ENCODE data around the gene BRMS1L. TPM values are rescaled to one million over a fixed set of nuclear protein-coding genes. Genes with fewer than 3 reads are reported as not detected.
"Not testable (repeated sequence)": the region's sequence is repeated elsewhere in the genome, so short reads cannot be mapped to it uniquely, and the experiment has no call there.

The BRMS1L gene
- total RNA-seq, result 10 to 100 TPM in 6 of 9 donors, 1 to 10 TPM in 3; 5.2 to 27.6 (median 12.5) TPM
- 10 to 100 TPM in 1 of 3 donors, 1 to 10 TPM in 2; 4.3 to 23.2 (median 6.4) TPM for polyA plus RNA-seq
- long read RNA-seq, donor 1, partial matches to known transcripts, result 0 of 5 reads
- long read RNA-seq, donor 1, other reads (novel, unspliced or antisense), result 0 of 5 reads
- long read RNA-seq, donor 2, partial matches to known transcripts, result 0 of 1 reads
- long read RNA-seq, donor 2, other reads (novel, unspliced or antisense), result 0 of 1 reads
- long read RNA-seq, donor 3, partial matches to known transcripts, result 0 of 2 reads
- long read RNA-seq, donor 3, other reads (novel, unspliced or antisense), result 0 of 2 reads
- long read RNA-seq, donor 4, partial matches to known transcripts, result 4 of 8 reads
- long read RNA-seq, donor 4, other reads (novel, unspliced or antisense), result 1 of 8 reads
- long read RNA-seq, donor 5, transcript BRMS1L-201 (10 exons, 2,657 nt), result major isoform, 23 of 32 reads
- long read RNA-seq, donor 5, partial matches to known transcripts, result 2 of 32 reads
- long read RNA-seq, donor 5, other reads (novel, unspliced or antisense), result 7 of 32 reads
- long read RNA-seq, donor 6, partial matches to known transcripts, result 0 of 2 reads
- long read RNA-seq, donor 6, other reads (novel, unspliced or antisense), result 2 of 2 reads
- long read RNA-seq, donor 7, result 0 reads
- long read RNA-seq, donor 8, partial matches to known transcripts, result 0 of 4 reads
- long read RNA-seq, donor 8, other reads (novel, unspliced or antisense), result 0 of 4 reads
- long read RNA-seq, donor 9, partial matches to known transcripts, result 0 of 3 reads
- long read RNA-seq, donor 9, other reads (novel, unspliced or antisense), result 0 of 3 reads
- long read RNA-seq, donor 10, partial matches to known transcripts, result 0 of 1 reads
- long read RNA-seq, donor 10, other reads (novel, unspliced or antisense), result 0 of 1 reads

- TF ChIP-seq POLR2A (IDR thresholded peaks at IDR 0.05), result peak; percentile 87 to 89
- TF ChIP-seq CTCF (IDR thresholded peaks at IDR 0.05), result peak in 2 of 6 experiments; percentile 12 to 26
- WGBS, 4 donors, result 0 to 2% (median 0%) methylated on average over 33 to 70 of the region's 70 CpGs
- H3K4me3 ChIP-seq, result peak within 1 kb of the TSS; percentile 67 to 92 (median 72)
- H3K9me3 ChIP-seq (replicated peaks in 1 of 3), result no peaks in the 10 kb centered on the region
- peaks cover 5 to 22% of the 10 kb centered on the region in 2 donors for H3K4me1 ChIP-seq (replicated peaks in 1 of 2)
- no peaks in the 10 kb centered on the region for H3K27me3 ChIP-seq
- peak within 1 kb of the TSS; percentile 84 to 99 (median 98) for H3K27ac ChIP-seq
- H3K36me3 ChIP-seq (replicated peaks in 1 of 2), result no peaks in the 10 kb centered on the region
- DNase-seq, result peak; percentile 97 to 99 (median 98)
- intact Hi-C loops (cut with DNase I), result no loop called here
Measured at GRCh38 chr14:35826218-35826951, at the start of gene BRMS1L. Gene BRMS1L (plus strand): TSS chr14:35826338. CDS start chr14:35826517, 179 bp downstream.

- H3K27me3 ChIP-seq, result no peaks in the 10 kb centered on the region
- no peak overlapping the region for H3K27ac ChIP-seq
- intact Hi-C loops (cut with DNase I), result no loop called here
- H3K36me3 ChIP-seq (replicated peaks in 1 of 2), result no peaks in the 10 kb centered on the region
- H3K4me3 ChIP-seq, result no peak overlapping the region
- no peak for DNase-seq
- TF ChIP-seq POLR2A (IDR thresholded peaks at IDR 0.05) (no peak), CTCF (IDR thresholded peaks at IDR 0.05) (no peak)
- no peaks in the 10 kb centered on the region for H3K9me3 ChIP-seq (replicated peaks in 1 of 3)
- 92 to 95% (median 94%) methylated on average over 4 of the region's 4 CpGs for WGBS, 4 donors
- H3K4me1 ChIP-seq (replicated peaks in 1 of 2), result no peaks in the 10 kb centered on the region
Measured at GRCh38 chr14:35776823-35777222, 49.3 kb upstream of the BRMS1L start.

GRCh38 chr14:35777550-35777949, 48.6 kb upstream of the BRMS1L start:
- intact Hi-C loops (cut with DNase I); H3K36me3 ChIP-seq (replicated peaks in 1 of 2); H3K9me3 ChIP-seq (replicated peaks in 1 of 3); H3K27ac ChIP-seq; H3K4me3 ChIP-seq; DNase-seq; H3K27me3 ChIP-seq; H3K4me1 ChIP-seq (replicated peaks in 1 of 2): not testable (repeated sequence)
- WGBS, 4 donors, result 95 to 99% (median 97%) methylated on average over 5 of the region's 5 CpGs

GRCh38 chr14:35779368-35779767, 46.8 kb upstream of the BRMS1L start:
- TF ChIP-seq CTCF (IDR thresholded peaks at IDR 0.05), result no peak
- intact Hi-C loops (cut with DNase I), result no loop called here
- Histone ChIP-seq H3K36me3 (replicated peaks in 1 of 2) (no peaks in the 10 kb centered on the region), H3K9me3 (replicated peaks in 1 of 3) (no peaks in the 10 kb centered on the region), H3K27me3 (no peaks in the 10 kb centered on the region), H3K4me1 (replicated peaks in 1 of 2) (no peaks in the 10 kb centered on the region), H3K27ac (no peak overlapping the region), H3K4me3 (no peak overlapping the region)
- 92 to 99% (median 98%) methylated on average over 3 of the region's 3 CpGs for WGBS, 4 donors
- no peak for DNase-seq

All from adrenal gland (tissue), 19 donors.